Astrocyte (in vitro differentiated cells and primary cell): ENCODE results near the gene TSNAX. TPM values are rescaled to one million over a fixed set of nuclear protein-coding genes. Genes with fewer than 3 reads are reported as not detected.
A peak's percentile ranks its signal among the peaks of the same experiment; 100 is the strongest.

ENCODE experiments used
- DNase-seq: peaks from one replicate; pipeline ENCODE4 v3.0.0-alpha.2; 2010; ENCODE audit warnings: low read depth
- FAIRE-seq: peaks from 2 replicates; lab custom pipeline; 2011; peaks lifted over from hg19 to GRCh38; lab: Jason Lieb, UNC
- H2AFZ ChIP-seq: 2 replicates; pipeline ENCODE4 v1.6.0; 2012; ENCODE audit warnings: low read depth, low read length, inconsistent platforms
- H3K27ac ChIP-seq: 2 replicates; pipeline ENCODE4 v1.5.1; 2011; ENCODE audit warnings: low read depth, low read length, inconsistent platforms
- H3K27me3 ChIP-seq: 2 replicates; pipeline ENCODE4 v1.6.0; 2011; ENCODE audit warnings: low read length, inconsistent platforms; ENCODE audit not compliant: insufficient read depth
- H3K36me3 ChIP-seq: 2 replicates; pipeline ENCODE4 v1.5.1; 2011; ENCODE audit warnings: low read length, inconsistent platforms; ENCODE audit not compliant: insufficient read depth
- H3K4me1 ChIP-seq: 2 replicates; pipeline ENCODE4 v1.5.1; 2011; ENCODE audit warnings: low read length, inconsistent platforms; ENCODE audit not compliant: insufficient read depth
- H3K4me2 ChIP-seq: 2 replicates; pipeline ENCODE4 v1.6.0; 2012; ENCODE audit warnings: low read length, inconsistent platforms
- H3K4me3 ChIP-seq: 2 replicates; pipeline ENCODE4 v1.5.1; 2011; ENCODE audit warnings: low read depth, mild to moderate bottlenecking, low read length, inconsistent platforms; ENCODE audit not compliant: insufficient read depth
- H3K79me2 ChIP-seq: 2 replicates; pipeline ENCODE4 v1.6.0; 2012; ENCODE audit warnings: mild to moderate bottlenecking, low read length, inconsistent platforms; ENCODE audit not compliant: insufficient read depth
- H3K9ac ChIP-seq: 2 replicates; pipeline ENCODE4 v1.6.0; 2012; ENCODE audit warnings: mild to moderate bottlenecking, low read length, inconsistent platforms
- H3K9me3 ChIP-seq: 2 replicates; pipeline ENCODE4 v1.5.1; 2012; ENCODE audit warnings: low read depth, mild to moderate bottlenecking, low read length, inconsistent platforms; ENCODE audit not compliant: insufficient read depth
- H4K20me1 ChIP-seq: 2 replicates; pipeline ENCODE4 v1.6.0; 2012; ENCODE audit warnings: low read length, inconsistent platforms; ENCODE audit not compliant: insufficient read depth
- H3K27ac Mint-ChIP-seq: one replicate; pipeline ENCODE4 v1.8.0; 2021; ENCODE audit warnings: mild to moderate bottlenecking, mixed read lengths; ENCODE audit not compliant: unreplicated experiment
- H3K27me3 Mint-ChIP-seq: one replicate; pipeline ENCODE4 v1.8.0; 2021; ENCODE audit warnings: low read depth, mixed read lengths; ENCODE audit not compliant: unreplicated experiment
- H3K36me3 Mint-ChIP-seq: one replicate; pipeline ENCODE4 v1.8.0; 2021; ENCODE audit warnings: low read depth, mixed read lengths; ENCODE audit not compliant: unreplicated experiment
- H3K4me1 Mint-ChIP-seq: one replicate; pipeline ENCODE4 v1.8.0; 2021; ENCODE audit warnings: low read depth, mixed read lengths; ENCODE audit not compliant: unreplicated experiment
- H3K4me3 Mint-ChIP-seq: one replicate; pipeline ENCODE4 v1.8.0; 2021; ENCODE audit warnings: mild to moderate bottlenecking, moderate library complexity, mixed read lengths; ENCODE audit not compliant: unreplicated experiment
- H3K9me3 Mint-ChIP-seq: one replicate; pipeline ENCODE4 v1.8.0; 2021; ENCODE audit warnings: mild to moderate bottlenecking, mixed read lengths; ENCODE audit not compliant: unreplicated experiment
- CTCF ChIP-seq: IDR thresholded peaks from 2 replicates; pipeline ENCODE4 v1.5.1; 2011; ENCODE audit warnings: low read depth, mild to moderate bottlenecking, inconsistent platforms, low read length, moderate library complexity; ENCODE audit not compliant: insufficient read depth
- EZH2 ChIP-seq: IDR thresholded peaks from 2 replicates; pipeline ENCODE4 v1.6.1; 2012; ENCODE audit warnings: mild to moderate bottlenecking, low read length, inconsistent platforms; ENCODE audit not compliant: insufficient read depth
- total RNA-seq: library from RNA; stranded (reverse); gene quantifications from 2 replicates; pipeline ENCODE4 v1.2.1, GENCODE V29; 2021

TSNAX gene
- total RNA-seq, 1 donor from 2014 or later, result 43.5 TPM

GRCh38 chr1:231557411-231557810 is 28.9 kb downstream of the TSNAX start:
- Mint-ChIP-seq H3K9me3 (no peaks in the 10 kb centered on the region), H3K36me3 (peaks cover 5% of the 10 kb centered on the region), H3K27ac (no peak overlapping the region), H3K27me3 (no peaks in the 10 kb centered on the region), H3K4me3 (no peak overlapping the region), H3K4me1 (peaks cover 1% of the 10 kb centered on the region)
- no peak for TF ChIP-seq CTCF
- no peak for TF ChIP-seq EZH2
- DNase-seq, result no peak
- Histone ChIP-seq H3K9me3 (no peaks in the 10 kb centered on the region), H3K36me3 (peaks cover 2% of the 10 kb centered on the region), H3K9ac (no peak overlapping the region), H3K79me2 (peaks cover 18% of the 10 kb centered on the region), H2AFZ (no peak overlapping the region), H4K20me1 (peaks cover 14% of the 10 kb centered on the region), H3K4me1 (peaks cover 10% of the 10 kb centered on the region), H3K4me3 (no peak overlapping the region), H3K27me3 (no peaks in the 10 kb centered on the region), H3K4me2 (no peak overlapping the region), H3K27ac (no peak overlapping the region)
- FAIRE-seq, result no peak

GRCh38 chr1:231557898-231558707 is 29.6 kb downstream of the TSNAX start:
- peaks cover 16% of the 10 kb centered on the region for H3K79me2 ChIP-seq
- Mint-ChIP-seq H3K36me3 (peaks cover 7% of the 10 kb centered on the region), H3K9me3 (no peaks in the 10 kb centered on the region), H3K4me1 (peaks cover 1% of the 10 kb centered on the region), H3K4me3 (no peak overlapping the region), H3K27me3 (no peaks in the 10 kb centered on the region), H3K27ac (no peak overlapping the region)
- FAIRE-seq (no peak), DNase-seq (peak; percentile 54)
- peaks cover 8% of the 10 kb centered on the region for H3K36me3 ChIP-seq
- H3K9ac ChIP-seq, result no peak overlapping the region
- no peaks in the 10 kb centered on the region for H3K27me3 ChIP-seq
- no peak overlapping the region for H3K27ac ChIP-seq
- no peak for TF ChIP-seq EZH2
- no peak for TF ChIP-seq CTCF
- H2AFZ ChIP-seq, result no peak overlapping the region
- peaks cover 10% of the 10 kb centered on the region for H3K4me1 ChIP-seq
- H3K9me3 ChIP-seq, result no peaks in the 10 kb centered on the region
- H3K4me2 ChIP-seq, result no peak overlapping the region
- peaks cover 18% of the 10 kb centered on the region for H4K20me1 ChIP-seq
- no peak overlapping the region for H3K4me3 ChIP-seq

- no peak overlapping the region for H3K4me3 Mint-ChIP-seq
- H3K27me3 Mint-ChIP-seq, result no peaks in the 10 kb centered on the region
- H2AFZ ChIP-seq, result no peak overlapping the region
- H3K79me2 ChIP-seq, result peaks cover 20% of the 10 kb centered on the region
- no peaks in the 10 kb centered on the region for H3K27me3 ChIP-seq
- peaks cover 8% of the 10 kb centered on the region for H3K36me3 Mint-ChIP-seq
- TF ChIP-seq EZH2 (no peak), CTCF (no peak)
- no peaks in the 10 kb centered on the region for H3K9me3 ChIP-seq
- no peak for FAIRE-seq
- H3K4me2 ChIP-seq, result peak overlapping the region; percentile 41
- peaks cover 1% of the 10 kb centered on the region for H3K4me1 Mint-ChIP-seq
- DNase-seq, result no peak
- no peaks in the 10 kb centered on the region for H3K9me3 Mint-ChIP-seq
- H3K4me3 ChIP-seq, result no peak overlapping the region
- H3K27ac ChIP-seq, result no peak overlapping the region
- no peak overlapping the region for H3K9ac ChIP-seq
- H3K36me3 ChIP-seq, result peaks cover 8% of the 10 kb centered on the region
- peaks cover 10% of the 10 kb centered on the region for H3K4me1 ChIP-seq
- peaks cover 21% of the 10 kb centered on the region for H4K20me1 ChIP-seq
- H3K27ac Mint-ChIP-seq, result no peak overlapping the region
Measured at GRCh38 chr1:231558708-231559185, 30.3 kb downstream of the TSNAX start.
